22Rv1 (cell line): ENCODE results near the gene KRIT1.
"Not testable (repeated sequence)": the region's sequence is repeated elsewhere in the genome, so short reads cannot be mapped to it uniquely, and the experiment has no call there.

ENCODE experiments used
- H3K27ac ChIP-seq: fragments of 450-650 bp; 2 replicates; pipeline ENCODE4 v1.5.1; 2017
- ZFX ChIP-seq: fragments of 450-650 bp; IDR thresholded peaks from 2 replicates; pipeline ENCODE4 v1.6.1; 2017; ENCODE audit warnings: antibody characterized with exemption, borderline replicate concordance
- TF ChIP-seq, protein P1 (sequence below): fragments of 450-650 bp; IDR thresholded peaks from 2 replicates; pipeline ENCODE4 v1.5.1; 2017; ENCODE audit warnings: mild to moderate bottlenecking

KRIT1 gene

DNA sequence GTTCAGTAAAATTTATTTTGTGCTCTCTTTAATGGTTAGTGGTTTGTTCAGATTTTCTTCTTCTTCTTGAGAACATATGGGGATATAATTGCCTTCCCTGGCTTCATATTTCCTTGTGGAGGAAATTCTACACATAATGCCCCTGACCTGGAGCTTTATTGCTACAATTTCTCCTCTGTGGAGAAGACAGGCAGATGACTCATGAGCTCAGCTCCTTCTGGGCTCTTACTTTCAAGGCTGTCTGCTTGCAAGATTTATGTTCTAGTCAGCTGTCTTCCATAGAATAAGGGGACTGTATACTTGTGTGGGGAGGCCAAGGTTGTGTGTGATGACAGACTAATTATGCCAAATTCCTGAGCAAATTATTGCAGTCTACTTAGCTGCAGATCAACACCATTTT, 68.4 kb downstream of the KRIT1 start:
- H3K27ac ChIP-seq: no peak overlapping the region
- TF ChIP-seq, protein P1, sequence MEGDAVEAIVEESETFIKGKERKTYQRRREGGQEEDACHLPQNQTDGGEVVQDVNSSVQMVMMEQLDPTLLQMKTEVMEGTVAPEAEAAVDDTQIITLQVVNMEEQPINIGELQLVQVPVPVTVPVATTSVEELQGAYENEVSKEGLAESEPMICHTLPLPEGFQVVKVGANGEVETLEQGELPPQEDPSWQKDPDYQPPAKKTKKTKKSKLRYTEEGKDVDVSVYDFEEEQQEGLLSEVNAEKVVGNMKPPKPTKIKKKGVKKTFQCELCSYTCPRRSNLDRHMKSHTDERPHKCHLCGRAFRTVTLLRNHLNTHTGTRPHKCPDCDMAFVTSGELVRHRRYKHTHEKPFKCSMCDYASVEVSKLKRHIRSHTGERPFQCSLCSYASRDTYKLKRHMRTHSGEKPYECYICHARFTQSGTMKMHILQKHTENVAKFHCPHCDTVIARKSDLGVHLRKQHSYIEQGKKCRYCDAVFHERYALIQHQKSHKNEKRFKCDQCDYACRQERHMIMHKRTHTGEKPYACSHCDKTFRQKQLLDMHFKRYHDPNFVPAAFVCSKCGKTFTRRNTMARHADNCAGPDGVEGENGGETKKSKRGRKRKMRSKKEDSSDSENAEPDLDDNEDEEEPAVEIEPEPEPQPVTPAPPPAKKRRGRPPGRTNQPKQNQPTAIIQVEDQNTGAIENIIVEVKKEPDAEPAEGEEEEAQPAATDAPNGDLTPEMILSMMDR: no peak
- TF ChIP-seq ZFX: no peak

DNA sequence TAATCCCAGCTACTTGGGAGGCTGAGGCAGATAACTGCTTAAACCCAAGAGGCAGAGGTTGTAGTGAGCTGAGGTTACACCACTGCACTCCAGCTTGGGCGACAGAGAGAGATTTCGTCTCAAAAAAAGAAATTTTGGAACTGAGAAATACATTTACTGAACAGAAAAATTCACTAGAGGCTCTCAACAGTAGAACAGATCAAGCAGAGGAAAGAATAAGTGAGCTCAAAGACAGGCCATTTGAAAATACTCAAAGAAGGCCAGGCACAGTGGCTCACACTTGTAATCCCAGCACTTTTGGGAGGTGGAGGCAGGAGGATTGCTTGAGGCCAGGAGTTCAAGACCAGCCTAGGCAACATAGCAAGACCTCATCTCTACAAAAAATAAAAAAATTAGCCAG, 76.2 kb downstream of the KRIT1 start:
- H3K27ac ChIP-seq: not testable (repeated sequence)

DNA sequence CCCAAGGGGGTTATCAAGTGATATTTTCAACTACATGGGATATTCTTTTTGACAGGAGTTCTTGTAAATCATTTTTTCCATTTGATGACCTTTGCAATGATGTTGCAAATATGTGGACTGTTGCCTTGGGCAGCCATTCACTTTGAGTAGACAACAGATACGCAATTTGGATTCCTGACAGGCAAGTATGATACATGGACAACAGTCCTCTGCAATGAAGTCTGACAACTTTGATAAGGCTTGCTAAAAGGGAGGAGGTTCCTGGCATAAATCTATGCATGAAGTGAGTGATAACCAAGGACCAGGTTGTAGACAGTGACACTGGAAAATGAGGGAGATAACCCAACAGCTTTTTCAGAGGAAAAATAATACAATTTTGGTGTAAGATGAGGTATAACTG, 84.4 kb downstream of the KRIT1 start:
- H3K27ac ChIP-seq: no peak overlapping the region
- no peak for TF ChIP-seq ZFX
- TF ChIP-seq, protein P1: no peak

DNA sequence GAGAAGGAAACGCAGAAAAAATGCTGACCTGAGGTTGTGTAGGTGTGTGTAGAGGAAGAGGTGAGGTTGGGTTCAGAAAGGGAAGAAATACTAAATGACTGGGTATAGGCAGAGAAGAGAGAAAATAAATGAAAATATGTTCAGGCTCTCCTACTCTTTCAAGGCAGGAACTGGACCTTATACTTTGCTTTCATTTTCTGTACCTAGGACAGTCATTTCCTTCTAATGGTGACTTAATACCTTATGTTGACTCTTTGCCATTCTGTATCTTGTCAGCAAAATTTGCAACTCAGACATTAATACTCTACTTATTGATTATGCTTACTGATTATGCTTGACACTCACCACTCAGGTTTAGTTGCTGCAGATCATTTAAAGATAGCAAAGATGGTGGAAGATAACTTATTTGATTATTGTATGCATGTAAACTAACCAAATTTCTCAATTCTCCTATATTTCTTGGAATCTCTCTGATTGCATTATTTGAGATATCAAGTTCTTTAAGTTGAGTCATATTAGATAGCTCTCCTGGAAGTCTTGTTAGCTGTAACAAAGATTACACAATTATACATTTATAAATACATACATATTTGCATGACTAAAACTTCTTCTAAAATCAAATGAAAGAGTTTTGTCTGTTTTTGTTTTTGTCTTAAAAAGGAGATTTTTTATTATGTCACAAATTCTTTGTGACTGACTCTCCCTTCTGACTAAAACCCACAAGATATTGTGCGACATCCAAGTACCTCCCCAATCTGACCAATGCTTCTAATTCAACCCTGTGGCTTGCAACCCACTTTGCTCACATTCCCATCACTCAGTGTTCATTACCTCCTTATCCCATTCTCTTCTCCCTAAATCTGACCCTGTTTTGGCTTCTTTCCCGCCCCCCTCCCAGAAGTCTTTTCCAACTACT, 86.8 kb downstream of the KRIT1 start:
- no peak overlapping the region for H3K27ac ChIP-seq
- TF ChIP-seq, protein P1: no peak
- no peak for TF ChIP-seq ZFX

DNA sequence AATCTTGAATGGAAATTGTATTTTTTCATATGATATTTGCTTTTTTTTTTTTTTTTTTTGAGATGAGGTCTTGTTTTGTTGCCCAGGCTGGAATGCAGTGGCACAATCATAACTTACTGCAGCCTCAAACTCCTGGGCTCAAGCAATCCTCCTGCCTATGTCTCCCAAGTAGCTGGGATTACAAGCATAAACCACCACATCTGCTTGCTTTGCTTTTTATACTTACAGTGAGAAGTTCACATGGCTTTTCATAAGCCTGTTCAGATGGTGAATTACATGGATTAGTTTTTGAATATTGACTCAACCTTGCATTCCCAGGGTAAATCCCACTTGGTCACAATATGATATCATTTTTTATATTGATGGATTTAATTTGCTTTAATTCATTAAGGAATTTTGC, 88.7 kb downstream of the KRIT1 start:
- no peak overlapping the region for H3K27ac ChIP-seq
- no peak for TF ChIP-seq ZFX
- TF ChIP-seq, protein P1: no peak

DNA sequence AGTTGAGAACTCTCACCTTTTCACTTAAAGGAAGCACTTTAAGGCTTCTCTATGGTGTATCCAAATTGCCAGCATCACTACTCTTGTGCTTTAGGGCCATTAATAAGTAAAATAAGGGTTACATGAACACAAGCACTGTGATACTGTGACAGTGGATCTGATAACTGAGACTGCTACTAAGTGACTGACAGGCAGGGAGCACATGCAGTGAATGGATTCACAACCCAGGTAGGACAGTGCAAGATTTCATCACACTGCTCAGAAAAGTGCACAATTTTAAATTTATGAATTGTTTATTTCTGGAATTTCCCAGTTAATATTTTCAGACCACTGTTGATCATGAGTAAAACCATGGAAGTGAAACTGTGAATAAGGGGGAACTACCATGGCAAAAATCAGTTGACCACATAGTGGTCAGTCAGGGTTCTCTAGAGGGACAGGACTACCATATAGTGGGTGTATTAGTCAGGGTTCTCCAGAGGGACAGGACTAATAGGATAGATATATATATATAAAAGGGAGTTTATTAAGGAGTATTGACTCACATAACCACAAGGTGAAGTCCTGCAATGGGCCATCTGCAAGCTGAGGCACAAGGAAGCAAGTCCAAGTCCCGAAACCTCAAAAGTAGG, 90.5 kb downstream of the KRIT1 start:
- H3K27ac ChIP-seq: no peak overlapping the region
- TF ChIP-seq, protein P1: no peak
- no peak for TF ChIP-seq ZFX

DNA sequence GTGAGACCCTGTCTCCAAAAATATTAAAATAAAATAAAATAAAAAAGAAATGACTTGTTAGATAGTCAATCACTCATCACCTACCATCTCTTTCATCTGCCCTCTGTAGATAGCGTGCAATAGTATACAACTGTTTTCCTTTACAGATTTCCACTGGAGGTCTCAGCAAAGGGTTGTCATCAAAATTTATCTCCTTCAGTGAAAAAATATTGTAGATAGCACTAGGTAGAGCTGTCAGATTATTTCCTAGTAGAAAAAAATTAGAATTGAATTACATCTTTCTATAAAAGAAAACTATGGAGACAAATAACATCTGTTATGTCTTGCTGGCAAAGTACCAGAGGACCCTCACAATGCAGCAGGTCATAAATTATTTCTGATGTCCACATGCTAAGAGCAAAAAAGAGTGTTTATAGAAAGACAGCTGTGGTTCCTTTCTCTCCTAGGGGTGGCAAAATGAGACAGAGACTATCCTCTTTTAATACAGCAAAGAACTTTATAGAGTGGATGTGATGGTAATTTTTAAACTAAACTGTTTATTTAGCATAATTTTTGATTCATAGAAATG, 95.2 kb downstream of the KRIT1 start:
- TF ChIP-seq ZFX: no peak
- TF ChIP-seq, protein P1: no peak
- no peak overlapping the region for H3K27ac ChIP-seq
